Kidney (tissue), 14 donors: ENCODE data around the gene FBXO8. TPM values are rescaled to one million over a fixed set of nuclear protein-coding genes. Genes with fewer than 3 reads are reported as not detected.
"Not testable (repeated sequence)": the region's sequence is repeated elsewhere in the genome, so short reads cannot be mapped to it uniquely, and the experiment has no call there.

Source experiments
- DNase-seq, 5 donors: peaks; one replicate each; pipeline ENCODE4 v3.0.0-alpha.2; 2013 to 2020
- FAIRE-seq: peaks from 2 replicates; lab custom pipeline; 2012; peaks lifted over from hg19 to GRCh38; lab: Jason Lieb, UNC
- H3K27ac ChIP-seq, 2 donors: one replicate each; pipeline ENCODE4 v1.7.0; 2013; ENCODE audit warnings: low read depth in 2 of 2, low read length in 2 of 2, inconsistent platforms in 1 of 2
- H3K27me3 ChIP-seq: one replicate; pipeline ENCODE4 v1.7.1; 2013; ENCODE audit warnings: low read length, inconsistent platforms; ENCODE audit not compliant: control insufficient read depth, insufficient read depth
- H3K36me3 ChIP-seq, 3 donors: one replicate each; pipeline versions ENCODE4 v1.7.0 to v1.7.1; 2013; ENCODE audit warnings: low read length in 3 of 3, control low read depth in 1 of 3, inconsistent platforms in 1 of 3; ENCODE audit not compliant: insufficient read depth in 3 of 3, control insufficient read depth in 2 of 3
- H3K4me1 ChIP-seq, 3 donors: one replicate each; pipeline versions ENCODE4 v1.7.0 to v1.7.1; 2013; ENCODE audit warnings: low read length in 3 of 3, inconsistent platforms in 1 of 3, low read depth in 1 of 3; ENCODE audit not compliant: control insufficient read depth in 2 of 3, insufficient read depth in 2 of 3
- H3K4me3 ChIP-seq, 3 donors: one replicate each; pipeline versions ENCODE4 v1.7.0 to v1.8.1; 2013; ENCODE audit warnings: low read length in 3 of 3, control low read depth in 1 of 3, inconsistent platforms in 1 of 3
- H3K9ac ChIP-seq, 3 donors: one replicate each; pipeline versions ENCODE4 v1.7.0 to v1.7.1; 2013; ENCODE audit warnings: low read length in 3 of 3, control low read depth in 1 of 3, inconsistent platforms in 1 of 3
- H3K9me3 ChIP-seq, 3 donors: one replicate each; pipeline versions ENCODE4 v1.7.0 to v1.7.1; 2013; ENCODE audit warnings: low read length in 3 of 3, control low read depth in 1 of 3, inconsistent platforms in 1 of 3; ENCODE audit not compliant: control insufficient read depth in 2 of 3, insufficient read depth in 1 of 3
- intact Hi-C: fragments of 100-400 bp; cut with DNase I; formaldehyde crosslinking; loops from one replicate; pipeline ENCODE4 v1.11.1; 2022
- polyA plus RNA-seq: library from polyadenylated mRNA; stranded (reverse); fragments of 350-450 nt; fragmentation: Illumina TruSeq; extraction: RNeasy Lipid Tissue Mini Kit (QIAGEN cat#74804); gene quantifications from one replicate; pipeline ENCODE4 v1.2.3, GENCODE V29; 2014; ENCODE audit warnings: low read depth, low replicate concordance; ENCODE audit not compliant: insufficient read depth
- total RNA-seq: library from RNA; stranded (reverse); fragmentation: NEBNext Ultra II Directional; extraction: Animal tissue kit (Norgen Biotek cat#: 25700); gene quantifications from one replicate; pipeline ENCODE4 v1.2.1, GENCODE V29; 2021
- TF ChIP-seq, protein P1 (sequence below): IDR thresholded peaks from 3 replicates; pipeline ENCODE4 v1.5.1; 2012; ENCODE audit warnings: mild to moderate bottlenecking, moderate library complexity, borderline replicate concordance; ENCODE audit not compliant: insufficient read depth; ENCODE audit errors: extremely low read depth
- donor health status: control.
- donor health status: control.
- donor health status: control.
- donor health status: control.
- donor health status: control.
- donor health status: DM: yes; HTN: yes; CAD: no.
- donor health status: Normal renal cell carcinoma (clear cell type).

FBXO8 gene
- total and polyA plus RNA-seq, 2 donors from 2014 or later = 35.3 to 36.3 TPM

DNA sequence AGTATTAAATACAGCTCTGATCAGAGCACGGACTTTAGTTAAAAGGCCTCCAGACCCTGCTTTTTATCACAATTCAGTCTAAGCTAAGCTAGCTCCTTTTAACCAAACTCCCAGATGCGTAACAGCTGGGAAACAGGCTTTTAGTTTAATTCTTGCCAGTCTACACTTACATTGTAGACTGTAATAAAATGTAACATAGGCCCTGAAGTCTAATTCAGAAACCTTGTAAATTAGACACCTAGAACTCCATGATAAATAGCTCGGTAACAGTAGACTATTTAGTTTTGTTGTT lies 20.1 kb downstream of the FBXO8 start:
- Histone ChIP-seq H3K9me3 (no peaks in the 10 kb centered on the region), H3K4me3 (no peak overlapping the region), H3K36me3 (no peaks in the 10 kb centered on the region), H3K27ac (no peak overlapping the region), H3K4me1 (peaks cover 0 to 6% (median 0%) of the 10 kb centered on the region in 3 donors), H3K27me3 (no peaks in the 10 kb centered on the region), H3K9ac (no peak overlapping the region)
- intact Hi-C loops = no loop called here
- TF ChIP-seq, protein P1, sequence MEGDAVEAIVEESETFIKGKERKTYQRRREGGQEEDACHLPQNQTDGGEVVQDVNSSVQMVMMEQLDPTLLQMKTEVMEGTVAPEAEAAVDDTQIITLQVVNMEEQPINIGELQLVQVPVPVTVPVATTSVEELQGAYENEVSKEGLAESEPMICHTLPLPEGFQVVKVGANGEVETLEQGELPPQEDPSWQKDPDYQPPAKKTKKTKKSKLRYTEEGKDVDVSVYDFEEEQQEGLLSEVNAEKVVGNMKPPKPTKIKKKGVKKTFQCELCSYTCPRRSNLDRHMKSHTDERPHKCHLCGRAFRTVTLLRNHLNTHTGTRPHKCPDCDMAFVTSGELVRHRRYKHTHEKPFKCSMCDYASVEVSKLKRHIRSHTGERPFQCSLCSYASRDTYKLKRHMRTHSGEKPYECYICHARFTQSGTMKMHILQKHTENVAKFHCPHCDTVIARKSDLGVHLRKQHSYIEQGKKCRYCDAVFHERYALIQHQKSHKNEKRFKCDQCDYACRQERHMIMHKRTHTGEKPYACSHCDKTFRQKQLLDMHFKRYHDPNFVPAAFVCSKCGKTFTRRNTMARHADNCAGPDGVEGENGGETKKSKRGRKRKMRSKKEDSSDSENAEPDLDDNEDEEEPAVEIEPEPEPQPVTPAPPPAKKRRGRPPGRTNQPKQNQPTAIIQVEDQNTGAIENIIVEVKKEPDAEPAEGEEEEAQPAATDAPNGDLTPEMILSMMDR = no peak
- FAIRE-seq (no peak), DNase-seq (peak in 1 of 5 donors; percentile 9)

DNA sequence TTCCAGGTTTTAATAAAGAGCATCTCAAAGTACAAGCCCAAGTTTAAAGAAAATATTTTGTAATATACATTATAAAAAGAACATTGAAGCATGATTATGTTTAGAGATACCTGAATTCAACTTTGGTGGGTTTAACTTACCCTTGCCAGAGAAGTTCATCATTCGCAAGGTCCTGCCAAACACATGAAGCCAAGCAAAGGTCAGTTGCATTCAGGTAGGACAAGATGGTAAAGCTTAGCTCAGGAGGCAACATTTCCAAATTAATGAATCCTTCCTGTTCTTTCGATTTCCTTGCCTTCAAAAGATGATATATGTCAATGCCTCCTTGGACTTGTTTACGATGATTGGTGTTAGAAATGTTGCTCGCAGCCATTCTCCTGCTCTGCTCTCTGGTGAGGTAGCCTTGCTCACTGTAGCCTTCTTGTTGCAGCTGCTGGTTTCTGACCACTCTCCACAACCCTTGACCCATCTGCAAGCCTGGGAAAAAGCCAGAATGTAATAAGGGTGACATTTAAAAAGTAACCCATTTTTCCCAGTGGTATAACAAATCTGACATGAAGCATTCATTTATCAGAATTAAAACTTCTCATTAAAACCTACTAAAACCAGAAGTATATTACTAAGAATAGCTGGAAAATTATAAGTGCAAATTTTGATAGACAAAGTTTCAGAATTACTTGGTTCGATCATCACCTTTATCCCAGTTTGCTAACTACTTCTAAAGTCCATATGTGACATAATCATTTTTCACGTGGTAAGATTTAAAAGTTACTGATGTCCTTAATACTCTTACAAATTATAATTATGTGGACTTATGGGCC lies 20.6 kb downstream of the FBXO8 start:
- Histone ChIP-seq H3K4me3 (no peak overlapping the region), H3K9me3 (no peaks in the 10 kb centered on the region), H3K27me3 (no peaks in the 10 kb centered on the region), H3K4me1 (peaks cover 0 to 6% (median 0%) of the 10 kb centered on the region in 3 donors), H3K36me3 (no peaks in the 10 kb centered on the region), H3K9ac (no peak overlapping the region), H3K27ac (no peak overlapping the region)
- intact Hi-C loops = no loop called here
- DNase-seq (no peak), FAIRE-seq (no peak)
- TF ChIP-seq, protein P1 = no peak

DNA sequence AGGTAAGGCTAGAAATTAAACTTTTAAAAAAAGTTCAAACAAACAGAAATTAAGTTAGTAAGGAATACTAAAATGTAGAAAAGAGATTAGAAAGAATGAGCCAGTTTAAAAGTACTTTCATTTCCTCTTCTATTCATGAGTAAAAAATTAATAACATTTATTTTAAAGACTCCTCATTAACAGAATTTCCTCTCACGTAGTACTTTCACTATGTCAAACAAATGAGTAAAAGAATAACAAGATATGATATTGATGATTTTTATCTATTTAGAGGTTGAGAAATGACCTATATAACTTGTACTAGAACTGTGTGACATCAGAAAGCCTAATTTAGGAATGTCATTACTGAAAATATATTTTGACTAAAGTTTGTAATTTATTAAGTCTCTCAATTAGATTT lies 22.0 kb downstream of the FBXO8 start:
- DNase-seq, H3K4me1 ChIP-seq, H3K27ac ChIP-seq, H3K27me3 ChIP-seq, H3K4me3 ChIP-seq, H3K9ac ChIP-seq, H3K9me3 ChIP-seq, H3K36me3 ChIP-seq, intact Hi-C loops: not testable (repeated sequence)
- FAIRE-seq = peak; percentile 11

DNA sequence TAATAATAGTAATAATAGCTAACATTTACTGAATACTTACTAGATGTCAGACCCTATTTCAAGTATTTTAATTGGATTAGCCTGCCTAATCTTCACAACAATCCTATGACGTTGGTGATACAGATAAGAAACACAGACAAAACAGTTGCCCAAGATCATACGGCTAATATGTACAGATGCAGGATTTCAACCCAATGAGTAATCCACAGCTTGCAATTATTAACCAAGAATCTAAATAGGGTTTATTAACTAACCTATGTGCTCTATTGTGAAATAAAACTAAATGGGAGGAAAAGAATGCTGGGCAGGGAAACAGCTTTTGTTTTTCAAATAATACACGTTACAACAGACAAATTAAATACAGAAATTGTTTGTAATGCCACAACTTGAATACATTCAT lies 23.4 kb downstream of the FBXO8 start:
- DNase-seq (peak in 2 of 5 donors; percentile 24 to 44), FAIRE-seq (no peak)
- H3K4me3 ChIP-seq = no peak overlapping the region
- intact Hi-C loops = no loop called here
- H3K9ac ChIP-seq = no peak overlapping the region
- no peak overlapping the region for H3K27ac ChIP-seq
- H3K4me1 ChIP-seq = peaks cover 0 to 6% (median 0%) of the 10 kb centered on the region in 3 donors
- no peaks in the 10 kb centered on the region for H3K9me3 ChIP-seq
- peaks cover 0 to 6% (median 0%) of the 10 kb centered on the region in 3 donors for H3K36me3 ChIP-seq
- TF ChIP-seq, protein P1 = no peak
- no peaks in the 10 kb centered on the region for H3K27me3 ChIP-seq
